ENCODE data around the gene OR6Y1. TPM values are rescaled to one million over a fixed set of nuclear protein-coding genes. Genes with fewer than 3 reads are reported as not detected.

The OR6Y1 gene, protein sequence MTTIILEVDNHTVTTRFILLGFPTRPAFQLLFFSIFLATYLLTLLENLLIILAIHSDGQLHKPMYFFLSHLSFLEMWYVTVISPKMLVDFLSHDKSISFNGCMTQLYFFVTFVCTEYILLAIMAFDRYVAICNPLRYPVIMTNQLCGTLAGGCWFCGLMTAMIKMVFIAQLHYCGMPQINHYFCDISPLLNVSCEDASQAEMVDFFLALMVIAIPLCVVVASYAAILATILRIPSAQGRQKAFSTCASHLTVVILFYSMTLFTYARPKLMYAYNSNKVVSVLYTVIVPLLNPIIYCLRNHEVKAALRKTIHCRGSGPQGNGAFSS
- total RNA-seq: not detected in 3 replicates

DNA sequence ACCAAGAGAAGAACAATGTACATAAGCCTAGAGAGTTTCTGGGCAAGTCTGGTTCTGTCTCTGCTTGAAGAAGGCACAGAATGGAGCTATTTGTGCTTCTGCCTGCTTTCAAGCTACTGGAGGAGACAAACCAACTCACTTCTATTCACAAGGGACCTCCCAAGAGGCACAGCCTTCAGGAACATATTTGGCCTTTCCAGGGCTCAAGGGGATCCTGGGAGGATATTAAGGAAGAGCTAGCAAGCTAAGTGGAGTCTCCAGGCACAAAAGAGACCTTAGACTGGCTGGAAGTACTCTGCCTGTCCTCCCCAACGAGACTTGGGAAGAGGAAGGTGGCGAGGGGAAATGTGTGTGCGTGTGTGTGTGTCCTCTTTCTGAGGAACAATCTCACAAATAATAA lies at the start of gene OR6Y1:
Gene OR6Y1 (minus strand): TSS at position 54 of the 400 bp plus-strand sequence. CDS start 6,300 bp downstream, outside the sequence.
- Mint-ChIP-seq H3K4me1 (peaks cover under 1% of the 10 kb centered on the region), H3K36me3 (no peaks in the 10 kb centered on the region), H3K27me3 (ENCODE audit: low read depth) (peaks cover 3% of the 10 kb centered on the region), H3K4me3 (no peak within 1 kb of the TSS), H3K27ac (no peak within 1 kb of the TSS), H3K9me3 (no peaks in the 10 kb centered on the region)
- TF ChIP-seq, protein P1, sequence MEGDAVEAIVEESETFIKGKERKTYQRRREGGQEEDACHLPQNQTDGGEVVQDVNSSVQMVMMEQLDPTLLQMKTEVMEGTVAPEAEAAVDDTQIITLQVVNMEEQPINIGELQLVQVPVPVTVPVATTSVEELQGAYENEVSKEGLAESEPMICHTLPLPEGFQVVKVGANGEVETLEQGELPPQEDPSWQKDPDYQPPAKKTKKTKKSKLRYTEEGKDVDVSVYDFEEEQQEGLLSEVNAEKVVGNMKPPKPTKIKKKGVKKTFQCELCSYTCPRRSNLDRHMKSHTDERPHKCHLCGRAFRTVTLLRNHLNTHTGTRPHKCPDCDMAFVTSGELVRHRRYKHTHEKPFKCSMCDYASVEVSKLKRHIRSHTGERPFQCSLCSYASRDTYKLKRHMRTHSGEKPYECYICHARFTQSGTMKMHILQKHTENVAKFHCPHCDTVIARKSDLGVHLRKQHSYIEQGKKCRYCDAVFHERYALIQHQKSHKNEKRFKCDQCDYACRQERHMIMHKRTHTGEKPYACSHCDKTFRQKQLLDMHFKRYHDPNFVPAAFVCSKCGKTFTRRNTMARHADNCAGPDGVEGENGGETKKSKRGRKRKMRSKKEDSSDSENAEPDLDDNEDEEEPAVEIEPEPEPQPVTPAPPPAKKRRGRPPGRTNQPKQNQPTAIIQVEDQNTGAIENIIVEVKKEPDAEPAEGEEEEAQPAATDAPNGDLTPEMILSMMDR (IDR thresholded peaks at IDR 0.05; ENCODE audit: unreplicated experiment): no peak
- no peak for DNase-seq (ENCODE audit: low spot score in 2 of 2, unreplicated experiment in 2 of 2)

DNA sequence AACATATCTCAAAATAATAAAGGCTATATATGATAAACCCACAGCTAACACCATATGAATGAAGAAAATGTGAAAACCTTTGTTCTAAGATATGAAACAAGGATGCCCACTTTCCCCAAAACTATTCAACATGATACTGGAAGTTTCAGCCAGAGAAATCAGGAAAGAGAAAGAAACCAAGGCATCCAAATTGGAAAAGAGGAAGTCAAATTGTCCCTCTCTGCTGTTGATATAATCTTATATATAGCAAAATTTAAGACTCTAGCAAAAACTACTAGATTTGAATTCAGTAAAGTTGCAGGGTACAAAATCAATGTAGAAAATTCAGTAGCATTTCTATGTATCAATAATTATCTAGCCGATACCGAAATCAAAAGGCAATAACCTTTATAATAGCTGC lies 46.5 kb upstream of the OR6Y1 start:
- peaks cover 33% of the 10 kb centered on the region for H3K9me3 Mint-ChIP-seq
- DNase-seq (ENCODE audit: low spot score in 2 of 2, unreplicated experiment in 2 of 2): no peak
- H3K27ac Mint-ChIP-seq: no peak overlapping the region
- no peak overlapping the region for H3K4me3 Mint-ChIP-seq
- H3K36me3 Mint-ChIP-seq: no peaks in the 10 kb centered on the region
- TF ChIP-seq, protein P1 (IDR thresholded peaks at IDR 0.05; ENCODE audit: unreplicated experiment): no peak
- no peaks in the 10 kb centered on the region for H3K4me1 Mint-ChIP-seq
- H3K27me3 Mint-ChIP-seq (ENCODE audit: low read depth): no peaks in the 10 kb centered on the region

DNA sequence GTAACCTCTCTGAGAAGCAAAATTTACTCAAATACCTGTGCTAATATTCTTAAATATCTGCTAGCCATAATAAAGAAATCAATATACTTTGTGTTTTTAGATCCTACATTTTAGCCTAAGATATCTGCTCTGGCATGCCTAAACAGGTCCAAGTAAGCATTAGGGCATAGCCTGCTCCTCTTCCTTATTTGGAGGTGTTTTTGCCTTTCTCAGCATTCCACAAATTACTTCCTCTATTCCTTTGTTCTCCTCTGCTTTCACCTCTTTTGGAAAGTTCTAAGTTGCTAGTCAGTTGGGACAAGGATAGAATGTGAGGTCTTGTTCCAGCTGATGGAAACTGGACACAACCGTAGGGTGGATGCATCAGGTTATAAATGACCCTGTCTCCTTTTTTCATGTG lies 32.7 kb upstream of the OR6Y1 start:
- Mint-ChIP-seq H3K4me3 (no peak overlapping the region), H3K27me3 (ENCODE audit: low read depth) (no peaks in the 10 kb centered on the region), H3K36me3 (no peaks in the 10 kb centered on the region), H3K4me1 (peaks cover 7% of the 10 kb centered on the region), H3K27ac (no peak overlapping the region), H3K9me3 (peaks cover 22% of the 10 kb centered on the region)
- TF ChIP-seq, protein P1 (IDR thresholded peaks at IDR 0.05; ENCODE audit: unreplicated experiment): no peak
- no peak for DNase-seq (ENCODE audit: low spot score in 2 of 2, unreplicated experiment in 2 of 2)

DNA sequence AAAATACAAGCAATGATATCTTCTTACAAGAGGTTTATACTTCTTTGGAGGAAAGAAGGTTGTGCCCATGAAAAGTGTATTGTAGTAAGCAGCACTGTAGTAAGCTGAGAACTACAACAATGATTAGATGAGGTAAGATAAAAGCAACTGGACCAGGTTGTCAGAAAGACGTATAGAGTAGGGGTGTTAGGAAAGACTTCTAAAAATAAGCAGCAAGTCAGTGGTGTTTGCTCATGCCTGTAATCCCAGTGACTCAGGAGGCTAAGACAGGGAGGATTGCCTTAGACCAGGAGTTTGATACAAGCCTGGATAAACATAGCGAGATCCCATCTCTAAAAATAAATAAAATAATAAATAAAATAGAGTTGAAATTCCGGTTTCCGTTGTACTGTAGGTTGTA lies 29.8 kb upstream of the OR6Y1 start:
- TF ChIP-seq, protein P1 (IDR thresholded peaks at IDR 0.05; ENCODE audit: unreplicated experiment): no peak
- peaks cover 17% of the 10 kb centered on the region for H3K9me3 Mint-ChIP-seq
- H3K27ac Mint-ChIP-seq: no peak overlapping the region
- H3K4me3 Mint-ChIP-seq: no peak overlapping the region
- H3K4me1 Mint-ChIP-seq: peaks cover 7% of the 10 kb centered on the region
- no peaks in the 10 kb centered on the region for H3K36me3 Mint-ChIP-seq
- no peaks in the 10 kb centered on the region for H3K27me3 Mint-ChIP-seq (ENCODE audit: low read depth)
- DNase-seq (ENCODE audit: low spot score in 2 of 2, unreplicated experiment in 2 of 2): no peak

DNA sequence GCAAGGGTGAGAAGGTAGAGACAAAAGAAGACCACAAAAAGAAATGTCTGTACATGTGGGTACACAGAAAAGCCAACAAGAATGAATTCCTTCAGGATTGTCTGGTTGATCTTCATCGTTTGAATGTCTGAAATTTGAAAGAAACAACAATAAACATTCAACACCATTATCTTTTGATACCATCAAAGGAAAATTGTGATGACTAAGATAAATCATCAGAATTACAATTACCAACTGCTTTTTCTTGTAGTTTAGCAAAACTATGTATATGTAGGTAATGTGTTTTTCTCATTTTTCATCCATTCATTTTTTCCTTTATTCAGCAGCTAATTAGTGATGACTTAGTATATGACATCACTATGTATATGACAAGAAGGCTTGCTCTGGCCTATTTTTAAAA lies 25.5 kb upstream of the OR6Y1 start, which contains the start of gene OR10X1:
Gene OR10X1 (minus strand): TSS at position 167 of the 400 bp plus-strand sequence. CDS start 0 bp downstream, at position 167.
- Mint-ChIP-seq H3K9me3 (no peaks in the 10 kb centered on the region), H3K27me3 (ENCODE audit: low read depth) (no peaks in the 10 kb centered on the region), H3K4me1 (peaks cover 7% of the 10 kb centered on the region), H3K27ac (no peak within 1 kb of the TSS), H3K4me3 (no peak within 1 kb of the TSS), H3K36me3 (no peaks in the 10 kb centered on the region)
- TF ChIP-seq, protein P1 (IDR thresholded peaks at IDR 0.05; ENCODE audit: unreplicated experiment): no peak
- DNase-seq (ENCODE audit: low spot score in 2 of 2, unreplicated experiment in 2 of 2): no peak
